ENCODE measurements around the gene RAB4B.
"Not testable (repeated sequence)": the region's sequence is repeated elsewhere in the genome, so short reads cannot be mapped to it uniquely, and the experiment has no call there.

The RAB4B gene

GRCh38 chr19:40777645-40777936 is 456 bp upstream of the RAB4B start:
- peak overlapping the region; percentile 89 for H2BK5ac ChIP-seq (ENCODE audit: low read length)
- no peak overlapping the region for H3K23ac ChIP-seq (ENCODE audit: low read length)
- no peak for DNase-seq
- H3K4me1 ChIP-seq (ENCODE audit: control insufficient read depth, low read depth, low read length) = peaks cover 5% of the 10 kb centered on the region
- no peak overlapping the region for H3K4ac ChIP-seq (ENCODE audit: low read depth, low read length)
- no CpG with 5 or more reads among the region's 10 CpGs for WGBS (ENCODE audit: extremely low coverage, insufficient coverage, low lambda C conversion rate)
- H3K79me1 ChIP-seq (ENCODE audit: low read length) = no peaks in the 10 kb centered on the region
- H3K79me2 ChIP-seq (ENCODE audit: control insufficient read depth, insufficient read depth, low read length) = no peaks in the 10 kb centered on the region
- no peaks in the 10 kb centered on the region for H3K27me3 ChIP-seq (ENCODE audit: insufficient read depth, low read length, poor library complexity)
- no peaks in the 10 kb centered on the region for H3K36me3 ChIP-seq (ENCODE audit: control insufficient read depth, insufficient read depth, low read length)
- H4K5ac ChIP-seq (ENCODE audit: low read length) = no peak overlapping the region
- no peak overlapping the region for H2BK15ac ChIP-seq (replicated peaks; ENCODE audit: low read depth)
- H3K27ac ChIP-seq (ENCODE audit: low read depth, low read length) = peak overlapping the region; percentile 89
- peak overlapping the region; percentile 89 for H3K9ac ChIP-seq (ENCODE audit: low read length)
- H3K4me3 ChIP-seq (ENCODE audit: low read length) = peak overlapping the region; percentile 48
- H2AK5ac ChIP-seq (ENCODE audit: low read length) = no peak overlapping the region
- no peak overlapping the region for H4K8ac ChIP-seq (ENCODE audit: low read depth, low read length)
- H2BK120ac ChIP-seq (ENCODE audit: low read depth, low read length) = no peak overlapping the region
- peak overlapping the region; percentile 94 for H3K4me2 ChIP-seq (ENCODE audit: low read length)
- H3K18ac ChIP-seq (ENCODE audit: low read length) = peak overlapping the region; percentile 77
- H3K56ac ChIP-seq (ENCODE audit: low read length) = peak overlapping the region; percentile 93

DNA sequence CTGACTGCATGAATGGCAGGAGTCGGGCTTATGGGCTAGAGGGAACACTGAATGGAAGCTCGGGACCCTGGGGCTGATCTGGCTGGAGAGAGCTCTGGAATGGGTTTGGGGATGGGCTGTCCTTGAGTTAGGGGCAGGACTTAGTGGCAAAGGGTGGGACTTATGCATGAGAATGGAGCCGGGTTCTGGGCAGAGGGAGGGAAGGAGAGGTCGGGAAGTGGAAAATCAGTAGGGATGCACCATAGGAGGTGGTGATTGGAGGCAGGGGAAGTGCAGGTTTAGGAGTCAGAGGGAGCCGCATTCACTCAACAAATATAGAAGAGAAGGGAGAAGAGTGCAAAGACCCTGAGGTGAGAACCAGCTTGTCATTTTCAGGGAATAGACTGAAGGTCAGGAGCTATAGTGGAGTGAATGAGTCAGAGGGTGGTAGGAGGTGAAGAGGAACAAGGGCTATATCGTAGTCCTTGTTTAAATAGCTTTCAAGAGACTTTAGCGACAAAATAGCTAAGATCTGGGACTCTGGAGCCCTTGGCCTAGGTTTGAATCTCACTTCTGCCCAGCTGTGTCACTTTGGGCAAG is 748 bp downstream of the RAB4B start:
- Histone ChIP-seq H4K5ac (ENCODE audit: low read length) (no peak overlapping the region), H3K56ac (ENCODE audit: low read length) (peak overlapping the region; percentile 87), H2BK15ac (replicated peaks; ENCODE audit: low read depth) (no peak overlapping the region), H3K9ac (ENCODE audit: low read length) (peak overlapping the region; percentile 74), H3K4me3 (ENCODE audit: low read length) (peak overlapping the region; percentile 38), H2BK5ac (ENCODE audit: low read length) (no peak overlapping the region), H3K18ac (ENCODE audit: low read length) (no peak overlapping the region), H3K27ac (ENCODE audit: low read depth, low read length) (peak overlapping the region; percentile 96), H3K36me3 (ENCODE audit: control insufficient read depth, insufficient read depth, low read length) (no peaks in the 10 kb centered on the region), H3K27me3 (ENCODE audit: insufficient read depth, low read length, poor library complexity) (no peaks in the 10 kb centered on the region), H3K79me2 (ENCODE audit: control insufficient read depth, insufficient read depth, low read length) (no peaks in the 10 kb centered on the region), H3K4me1 (ENCODE audit: control insufficient read depth, low read depth, low read length) (peaks cover 5% of the 10 kb centered on the region), H3K23ac (ENCODE audit: low read length) (no peak overlapping the region), H2BK120ac (ENCODE audit: low read depth, low read length) (no peak overlapping the region), H2AK5ac (ENCODE audit: low read length) (no peak overlapping the region), H3K4ac (ENCODE audit: low read depth, low read length) (no peak overlapping the region), H3K79me1 (ENCODE audit: low read length) (no peaks in the 10 kb centered on the region), H4K8ac (ENCODE audit: low read depth, low read length) (no peak overlapping the region), H3K4me2 (ENCODE audit: low read length) (peak overlapping the region; percentile 84)
- DNase-seq = no peak
- WGBS (ENCODE audit: extremely low coverage, insufficient coverage, low lambda C conversion rate) = no CpG with 5 or more reads among the region's 7 CpGs

GRCh38 chr19:40780582-40780981 is 2.5 kb downstream of the RAB4B start:
- no CpG with 5 or more reads among the region's 5 CpGs for WGBS (ENCODE audit: extremely low coverage, insufficient coverage, low lambda C conversion rate)
- Histone ChIP-seq H3K4ac (ENCODE audit: low read depth, low read length) (no peak overlapping the region), H3K79me1 (ENCODE audit: low read length) (no peaks in the 10 kb centered on the region), H2BK120ac (ENCODE audit: low read depth, low read length) (no peak overlapping the region), H3K79me2 (ENCODE audit: control insufficient read depth, insufficient read depth, low read length) (no peaks in the 10 kb centered on the region), H4K5ac (ENCODE audit: low read length) (no peak overlapping the region), H2BK5ac (ENCODE audit: low read length) (no peak overlapping the region), H4K8ac (ENCODE audit: low read depth, low read length) (no peak overlapping the region), H3K9ac (ENCODE audit: low read length) (no peak overlapping the region), H3K27me3 (ENCODE audit: insufficient read depth, low read length, poor library complexity) (no peaks in the 10 kb centered on the region), H3K18ac (ENCODE audit: low read length) (no peak overlapping the region), H3K4me1 (ENCODE audit: control insufficient read depth, low read depth, low read length) (peaks cover 5% of the 10 kb centered on the region), H3K56ac (ENCODE audit: low read length) (no peak overlapping the region), H3K36me3 (ENCODE audit: control insufficient read depth, insufficient read depth, low read length) (no peaks in the 10 kb centered on the region), H2AK5ac (ENCODE audit: low read length) (no peak overlapping the region), H3K27ac (ENCODE audit: low read depth, low read length) (no peak overlapping the region), H2BK15ac (replicated peaks; ENCODE audit: low read depth) (no peak overlapping the region), H3K23ac (ENCODE audit: low read length) (no peak overlapping the region), H3K4me2 (ENCODE audit: low read length) (no peak overlapping the region), H3K4me3 (ENCODE audit: low read length) (no peak overlapping the region)
- no peak for DNase-seq

GRCh38 chr19:40781140-40781539 is 3.1 kb downstream of the RAB4B start:
- Histone ChIP-seq H3K4ac (ENCODE audit: low read depth, low read length) (no peak overlapping the region), H3K27ac (ENCODE audit: low read depth, low read length) (no peak overlapping the region), H3K27me3 (ENCODE audit: insufficient read depth, low read length, poor library complexity) (no peaks in the 10 kb centered on the region), H3K79me2 (ENCODE audit: control insufficient read depth, insufficient read depth, low read length) (no peaks in the 10 kb centered on the region), H2BK15ac (replicated peaks; ENCODE audit: low read depth) (no peak overlapping the region), H3K18ac (ENCODE audit: low read length) (no peak overlapping the region), H4K8ac (ENCODE audit: low read depth, low read length) (no peak overlapping the region), H4K5ac (ENCODE audit: low read length) (no peak overlapping the region), H3K9ac (ENCODE audit: low read length) (no peak overlapping the region), H3K79me1 (ENCODE audit: low read length) (no peaks in the 10 kb centered on the region), H3K4me1 (ENCODE audit: control insufficient read depth, low read depth, low read length) (peaks cover 5% of the 10 kb centered on the region), H3K23ac (ENCODE audit: low read length) (peak overlapping the region; percentile 89), H2BK120ac (ENCODE audit: low read depth, low read length) (no peak overlapping the region), H3K4me2 (ENCODE audit: low read length) (no peak overlapping the region), H3K36me3 (ENCODE audit: control insufficient read depth, insufficient read depth, low read length) (no peaks in the 10 kb centered on the region), H2BK5ac (ENCODE audit: low read length) (no peak overlapping the region), H3K4me3 (ENCODE audit: low read length) (no peak overlapping the region), H3K56ac (ENCODE audit: low read length) (no peak overlapping the region), H2AK5ac (ENCODE audit: low read length) (no peak overlapping the region)
- no CpG with 5 or more reads among the region's 7 CpGs for WGBS (ENCODE audit: extremely low coverage, insufficient coverage, low lambda C conversion rate)
- DNase-seq = no peak

DNA sequence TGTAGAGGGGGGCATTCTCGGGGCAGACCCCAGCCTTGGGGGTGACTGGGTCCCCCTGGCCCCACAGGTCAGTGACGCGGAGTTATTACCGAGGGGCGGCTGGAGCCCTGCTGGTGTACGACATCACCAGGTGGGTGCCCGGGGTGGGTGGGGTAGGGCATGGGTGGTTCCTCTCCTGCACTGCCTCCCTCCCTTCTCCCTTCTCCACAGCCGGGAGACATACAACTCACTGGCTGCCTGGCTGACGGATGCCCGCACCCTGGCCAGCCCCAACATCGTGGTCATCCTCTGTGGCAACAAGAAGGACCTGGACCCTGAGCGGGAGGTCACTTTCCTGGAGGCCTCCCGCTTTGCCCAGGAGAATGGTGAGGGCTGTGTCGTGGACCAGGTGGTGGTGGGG is 5.7 kb downstream of the RAB4B start:
- Histone ChIP-seq H3K4ac (ENCODE audit: low read depth, low read length) (no peak overlapping the region), H3K9ac (ENCODE audit: low read length) (no peak overlapping the region), H3K4me1 (ENCODE audit: control insufficient read depth, low read depth, low read length) (peaks cover 2% of the 10 kb centered on the region), H4K8ac (ENCODE audit: low read depth, low read length) (no peak overlapping the region), H4K5ac (ENCODE audit: low read length) (no peak overlapping the region), H3K23ac (ENCODE audit: low read length) (no peak overlapping the region), H2BK15ac (replicated peaks; ENCODE audit: low read depth) (no peak overlapping the region), H3K79me1 (ENCODE audit: low read length) (no peaks in the 10 kb centered on the region), H3K79me2 (ENCODE audit: control insufficient read depth, insufficient read depth, low read length) (no peaks in the 10 kb centered on the region), H3K18ac (ENCODE audit: low read length) (no peak overlapping the region), H2AK5ac (ENCODE audit: low read length) (no peak overlapping the region), H3K56ac (ENCODE audit: low read length) (no peak overlapping the region), H3K4me2 (ENCODE audit: low read length) (no peak overlapping the region), H3K4me3 (ENCODE audit: low read length) (no peak overlapping the region), H2BK120ac (ENCODE audit: low read depth, low read length) (no peak overlapping the region), H3K27ac (ENCODE audit: low read depth, low read length) (no peak overlapping the region), H3K36me3 (ENCODE audit: control insufficient read depth, insufficient read depth, low read length) (no peaks in the 10 kb centered on the region), H3K27me3 (ENCODE audit: insufficient read depth, low read length, poor library complexity) (no peaks in the 10 kb centered on the region), H2BK5ac (ENCODE audit: low read length) (no peak overlapping the region)
- no CpG with 5 or more reads among the region's 14 CpGs for WGBS (ENCODE audit: extremely low coverage, insufficient coverage, low lambda C conversion rate)
- DNase-seq = no peak

- H3K27ac ChIP-seq (ENCODE audit: low read depth, low read length); H3K27me3 ChIP-seq (ENCODE audit: insufficient read depth, low read length, poor library complexity); H3K9ac ChIP-seq (ENCODE audit: low read length); H3K4me1 ChIP-seq (ENCODE audit: control insufficient read depth, low read depth, low read length); H2BK15ac ChIP-seq (replicated peaks; ENCODE audit: low read depth); H3K18ac ChIP-seq (ENCODE audit: low read length); H3K4ac ChIP-seq (ENCODE audit: low read depth, low read length); H3K23ac ChIP-seq (ENCODE audit: low read length); H2BK120ac ChIP-seq (ENCODE audit: low read depth, low read length); H4K5ac ChIP-seq (ENCODE audit: low read length); H3K4me3 ChIP-seq (ENCODE audit: low read length); H4K8ac ChIP-seq (ENCODE audit: low read depth, low read length); H3K79me2 ChIP-seq (ENCODE audit: control insufficient read depth, insufficient read depth, low read length); DNase-seq; H3K79me1 ChIP-seq (ENCODE audit: low read length); H2BK5ac ChIP-seq (ENCODE audit: low read length); H3K36me3 ChIP-seq (ENCODE audit: control insufficient read depth, insufficient read depth, low read length); H3K56ac ChIP-seq (ENCODE audit: low read length); H3K4me2 ChIP-seq (ENCODE audit: low read length); H2AK5ac ChIP-seq (ENCODE audit: low read length): not testable (repeated sequence)
- no CpG with 5 or more reads among the region's 2 CpGs for WGBS (ENCODE audit: extremely low coverage, insufficient coverage, low lambda C conversion rate)
Observed at GRCh38 chr19:40784146-40784545, 6.1 kb downstream of the RAB4B start.
